Mucosa of descending colon (tissue), 3 donors: ENCODE data around the gene GATA6. TPM values are rescaled to one million over a fixed set of nuclear protein-coding genes. Genes with fewer than 3 reads are reported as not detected.
"Not testable (repeated sequence)": the region's sequence is repeated elsewhere in the genome, so short reads cannot be mapped to it uniquely, and the experiment has no call there.

Source experiments
- ATAC-seq: fragments of 200-7000 bp; cut with Tn5 transposase; one replicate; pipeline ENCODE4 v1.9.1; 2020; ENCODE audit warnings: mild to moderate bottlenecking, moderate library complexity
- DNase-seq, 3 donors: peaks; one replicate each; pipeline ENCODE4 v3.0.0-alpha.2; 2020
- H3K36me3 ChIP-seq: fragments of 200-600 bp; one replicate; pipeline ENCODE4 v1.8.0; 2021; ENCODE audit warnings: low read depth, mild to moderate bottlenecking
- H3K4me1 ChIP-seq: fragments of 200-600 bp; one replicate; pipeline ENCODE4 v1.8.0; 2021; ENCODE audit warnings: low read depth, mild to moderate bottlenecking
- H3K4me3 ChIP-seq: fragments of 200-600 bp; one replicate; pipeline ENCODE4 v1.8.0; 2021; ENCODE audit warnings: mild to moderate bottlenecking
- H3K9me3 ChIP-seq: fragments of 200-600 bp; one replicate; pipeline ENCODE4 v1.8.0; 2021; ENCODE audit warnings: mild to moderate bottlenecking
- CTCF ChIP-seq: fragments of 200-600 bp; IDR thresholded peaks from one replicate; pipeline ENCODE4 v1.8.0; 2022; ENCODE audit warnings: antibody characterized with exemption, mild to moderate bottlenecking
- intact Hi-C, 2 donors: fragments of 100-400 bp; cut with DNase I in 1 of 2; cut with micrococcal nuclease in 1 of 2; formaldehyde crosslinking; loops; one replicate each; pipeline versions ENCODE4 v1.11.0 to v1.11.1; 2022; cut with DNase I, micrococcal nuclease
- total RNA-seq, 3 donors: library from RNA; stranded (reverse); fragmentation: NEBNext Ultra II Directional in 2 of 3; extraction: Animal tissue kit (Norgen Biotek cat#: 25700) in 2 of 3; gene quantifications; one replicate each; pipeline versions ENCODE4 v1.2.1 to v1.2.4, GENCODE V29; 2021 to 2023
- donor health status: DM: no; HTN: no; CAD: no; lungs with moderate emphysema.
- donor health status: DM: no; HTN: no; CAD: no.
- donor health status: DM: no; HTN: yes; CAD: no.

The GATA6 gene
- total RNA-seq, 3 donors from 2014 or later = 21.9 to 58.8 (median 43.3) TPM

GRCh38 chr18:22191923-22192322 is 22.5 kb downstream of the GATA6 start:
- H3K4me3 ChIP-seq = no peak overlapping the region
- DNase-seq (no peak), ATAC-seq (no peak)
- no peaks in the 10 kb centered on the region for H3K9me3 ChIP-seq
- peaks cover 22% of the 10 kb centered on the region for H3K4me1 ChIP-seq
- intact Hi-C loops = no loop called here
- no peak for TF ChIP-seq CTCF
- H3K36me3 ChIP-seq = no peaks in the 10 kb centered on the region

DNA sequence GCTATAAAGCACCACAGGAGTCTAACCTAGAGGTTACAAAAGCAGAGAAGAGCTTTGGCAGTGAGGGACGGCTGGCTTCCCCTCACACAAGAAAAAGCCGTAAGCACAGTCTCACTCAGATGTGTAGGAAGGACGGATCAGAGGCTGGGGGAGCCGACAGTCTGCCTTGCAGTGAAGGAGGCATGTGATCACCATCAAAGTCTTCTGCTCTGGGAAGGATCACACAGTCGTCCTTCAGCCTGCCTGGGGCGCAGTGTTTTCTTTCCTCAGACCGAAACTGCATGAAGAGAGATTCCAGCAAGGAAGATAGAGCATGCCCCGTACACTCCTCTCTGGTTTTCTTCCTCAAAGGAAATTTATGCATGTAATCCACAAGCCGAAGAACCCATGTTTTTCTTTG is 24.1 kb downstream of the GATA6 start:
- Histone ChIP-seq H3K9me3 (no peaks in the 10 kb centered on the region), H3K4me3 (no peak overlapping the region), H3K36me3 (no peaks in the 10 kb centered on the region), H3K4me1 (peaks cover 28% of the 10 kb centered on the region)
- peak; percentile 46 for ATAC-seq
- intact Hi-C loops = no loop called here
- no peak for TF ChIP-seq CTCF
- DNase-seq = no peak

DNA sequence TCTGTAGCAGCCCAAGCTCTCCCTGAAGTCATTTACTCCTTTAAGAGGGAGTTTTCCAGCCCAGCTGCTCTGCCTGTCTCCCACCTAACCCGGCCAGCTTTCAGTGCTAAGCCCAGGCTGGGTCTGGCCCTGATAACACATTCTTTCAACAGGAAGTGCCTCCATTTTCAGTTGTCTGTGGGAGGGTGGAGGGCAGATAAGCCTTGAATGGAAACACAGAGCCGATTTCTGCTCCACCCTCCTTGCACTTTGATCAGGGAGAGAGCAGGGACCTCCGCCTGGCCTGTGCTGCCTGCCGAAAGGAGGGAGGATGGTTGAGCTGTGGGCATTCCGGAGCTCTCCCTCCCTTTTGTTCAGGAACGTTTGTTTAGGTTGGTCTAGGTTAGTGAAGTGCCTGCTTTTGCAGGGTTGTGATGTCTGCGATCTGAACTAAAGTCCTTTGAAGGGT is 24.8 kb downstream of the GATA6 start:
- Histone ChIP-seq H3K4me1 (peaks cover 29% of the 10 kb centered on the region), H3K9me3 (no peaks in the 10 kb centered on the region), H3K36me3 (no peaks in the 10 kb centered on the region), H3K4me3 (no peak overlapping the region)
- ATAC-seq (peak; percentile 93), DNase-seq (peak; percentile 78 to 86 (median 80))
- no peak for TF ChIP-seq CTCF
- intact Hi-C loops = no loop called here

GRCh38 chr18:22195052-22195451 is 25.7 kb downstream of the GATA6 start:
- H3K4me1 ChIP-seq = peaks cover 22% of the 10 kb centered on the region
- no peak for TF ChIP-seq CTCF
- intact Hi-C loops = no loop called here
- no peak for DNase-seq
- no peak overlapping the region for H3K4me3 ChIP-seq
- H3K9me3 ChIP-seq = no peaks in the 10 kb centered on the region
- ATAC-seq = no peak
- no peaks in the 10 kb centered on the region for H3K36me3 ChIP-seq

- intact Hi-C loops, H3K36me3 ChIP-seq, H3K9me3 ChIP-seq, H3K4me3 ChIP-seq, DNase-seq, ATAC-seq: not testable (repeated sequence)
- H3K4me1 ChIP-seq = peaks cover 22% of the 10 kb centered on the region
Measured at GRCh38 chr18:22196943-22197342, 27.6 kb downstream of the GATA6 start.

DNA sequence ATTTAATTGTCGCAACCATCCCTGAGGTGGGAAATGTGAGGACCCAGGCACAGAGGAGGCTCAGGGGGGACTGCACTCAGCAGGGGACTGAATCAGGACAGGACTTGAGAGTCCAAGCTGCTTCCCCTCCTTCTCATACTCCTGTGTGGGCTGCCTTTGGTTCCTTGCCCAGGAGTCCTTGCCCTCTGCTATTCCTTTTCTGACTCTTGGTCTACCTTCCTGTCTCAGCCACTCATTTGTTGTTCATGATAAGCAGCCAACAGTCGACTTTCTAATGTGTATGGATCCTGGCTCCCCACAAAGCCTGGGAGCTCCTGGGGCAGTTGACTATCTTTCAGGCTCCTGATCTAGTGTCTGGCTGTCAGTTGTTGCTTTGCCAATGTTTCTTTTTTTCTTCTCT is 28.3 kb downstream of the GATA6 start:
- ATAC-seq = no peak
- H3K4me1 ChIP-seq = peaks cover 22% of the 10 kb centered on the region
- peaks cover 6% of the 10 kb centered on the region for H3K36me3 ChIP-seq
- no peaks in the 10 kb centered on the region for H3K9me3 ChIP-seq
- no peak for DNase-seq
- intact Hi-C loops = no loop called here
- H3K4me3 ChIP-seq = no peak overlapping the region
- TF ChIP-seq CTCF = no peak
